Liver (tissue), 3 donors: ENCODE data around the gene RER1.

ENCODE experiments used
- CTCF ChIP-seq: fragments of 150-350 bp; IDR thresholded peaks from 2 replicates; pipeline ENCODE4 v1.5.1; 2017; ENCODE audit warnings: improper control_type of control experiment, low read depth, low read length; ENCODE audit not compliant: missing input control
- EGR1 ChIP-seq, 2 donors: IDR thresholded peaks; 2 replicates each; pipeline ENCODE4 v1.6.1; 2016 to 2018; ENCODE audit warnings: antibody characterized with exemption in 2 of 2, low read depth in 2 of 2
- FOXA1 ChIP-seq: IDR thresholded peaks from 2 replicates; pipeline ENCODE4 v1.6.1; 2016; ENCODE audit warnings: antibody characterized with exemption
- FOXA2 ChIP-seq: IDR thresholded peaks from 2 replicates; pipeline ENCODE4 v1.6.1; 2016; ENCODE audit warnings: antibody characterized with exemption
- HNF4G ChIP-seq: IDR thresholded peaks from 2 replicates; pipeline ENCODE4 v1.6.1; 2016; ENCODE audit warnings: antibody characterized with exemption
- RAD21 ChIP-seq, 2 donors: IDR thresholded peaks; 2 replicates each; pipeline ENCODE4 v1.6.1; 2016; ENCODE audit warnings: antibody characterized with exemption in 2 of 2, mild to moderate bottlenecking in 2 of 2
- TAF1 ChIP-seq: conservative IDR thresholded peaks from 2 replicates; pipeline ENCODE4 v1.6.1; 2016; ENCODE audit warnings: antibody characterized with exemption, mild to moderate bottlenecking
- TF ChIP-seq, protein P1 (sequence below): IDR thresholded peaks from 2 replicates; pipeline ENCODE4 v1.6.1; 2016; ENCODE audit warnings: antibody characterized with exemption, mild to moderate bottlenecking
- donor health status: healthy.
- donor health status: healthy.

DNA sequence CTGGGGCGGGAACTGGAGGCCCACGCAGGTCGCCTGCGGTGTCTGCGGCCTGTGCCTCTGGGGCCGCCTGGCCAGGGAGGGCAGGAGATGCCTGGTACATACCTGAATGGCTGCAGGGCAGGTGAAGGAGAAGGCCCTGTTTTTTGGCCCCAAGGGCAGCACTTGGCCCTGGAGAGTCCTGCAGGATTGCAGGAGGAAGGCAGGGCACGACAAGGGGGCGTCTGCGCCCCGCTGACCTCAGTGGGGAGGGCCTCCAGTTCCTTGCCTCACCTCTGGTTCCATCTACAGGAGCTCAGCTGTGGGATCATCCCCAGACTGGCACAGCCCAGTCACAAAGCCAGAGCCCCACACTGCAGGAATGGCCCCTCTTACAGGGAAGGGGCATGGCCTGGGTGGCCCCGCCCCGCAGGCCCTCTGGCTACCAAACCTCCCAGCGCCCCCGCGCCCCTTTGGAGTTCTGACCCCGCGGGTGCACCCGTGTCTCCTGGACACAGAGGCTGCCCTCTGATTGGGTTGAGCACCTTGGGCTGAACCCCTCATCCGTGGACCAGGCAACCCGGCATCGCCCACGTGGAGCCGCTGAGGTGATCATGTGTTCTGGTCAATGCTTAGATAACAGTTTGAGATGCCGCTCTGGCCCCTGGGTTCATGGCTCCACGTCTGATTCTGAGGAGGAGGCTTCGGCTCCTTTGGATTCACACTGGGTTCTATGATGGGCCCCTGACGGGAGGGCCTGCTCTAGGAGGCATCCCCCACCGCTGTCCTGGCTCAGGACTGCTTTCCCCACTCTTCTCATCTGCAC, 22.1 kb downstream of the RER1 start:
- TF ChIP-seq EGR1 (IDR thresholded peaks at IDR 0.05; ENCODE audit: low read depth in 2 of 2), result no peak
- TF ChIP-seq CTCF, result no peak
- TF ChIP-seq, protein P1, sequence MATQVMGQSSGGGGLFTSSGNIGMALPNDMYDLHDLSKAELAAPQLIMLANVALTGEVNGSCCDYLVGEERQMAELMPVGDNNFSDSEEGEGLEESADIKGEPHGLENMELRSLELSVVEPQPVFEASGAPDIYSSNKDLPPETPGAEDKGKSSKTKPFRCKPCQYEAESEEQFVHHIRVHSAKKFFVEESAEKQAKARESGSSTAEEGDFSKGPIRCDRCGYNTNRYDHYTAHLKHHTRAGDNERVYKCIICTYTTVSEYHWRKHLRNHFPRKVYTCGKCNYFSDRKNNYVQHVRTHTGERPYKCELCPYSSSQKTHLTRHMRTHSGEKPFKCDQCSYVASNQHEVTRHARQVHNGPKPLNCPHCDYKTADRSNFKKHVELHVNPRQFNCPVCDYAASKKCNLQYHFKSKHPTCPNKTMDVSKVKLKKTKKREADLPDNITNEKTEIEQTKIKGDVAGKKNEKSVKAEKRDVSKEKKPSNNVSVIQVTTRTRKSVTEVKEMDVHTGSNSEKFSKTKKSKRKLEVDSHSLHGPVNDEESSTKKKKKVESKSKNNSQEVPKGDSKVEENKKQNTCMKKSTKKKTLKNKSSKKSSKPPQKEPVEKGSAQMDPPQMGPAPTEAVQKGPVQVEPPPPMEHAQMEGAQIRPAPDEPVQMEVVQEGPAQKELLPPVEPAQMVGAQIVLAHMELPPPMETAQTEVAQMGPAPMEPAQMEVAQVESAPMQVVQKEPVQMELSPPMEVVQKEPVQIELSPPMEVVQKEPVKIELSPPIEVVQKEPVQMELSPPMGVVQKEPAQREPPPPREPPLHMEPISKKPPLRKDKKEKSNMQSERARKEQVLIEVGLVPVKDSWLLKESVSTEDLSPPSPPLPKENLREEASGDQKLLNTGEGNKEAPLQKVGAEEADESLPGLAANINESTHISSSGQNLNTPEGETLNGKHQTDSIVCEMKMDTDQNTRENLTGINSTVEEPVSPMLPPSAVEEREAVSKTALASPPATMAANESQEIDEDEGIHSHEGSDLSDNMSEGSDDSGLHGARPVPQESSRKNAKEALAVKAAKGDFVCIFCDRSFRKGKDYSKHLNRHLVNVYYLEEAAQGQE, result no peak
- no peak for TF ChIP-seq TAF1
- no peak for TF ChIP-seq FOXA1
- no peak for TF ChIP-seq HNF4G
- no peak for TF ChIP-seq RAD21 (IDR thresholded peaks at IDR 0.05)
- TF ChIP-seq FOXA2, result no peak
